ENCODE measurements around the gene PTGIS.
"Not testable (repeated sequence)": the region's sequence is repeated elsewhere in the genome, so short reads cannot be mapped to it uniquely, and the experiment has no call there.

PTGIS gene

GRCh38 chr20:49566401-49567364, 1.3 kb downstream of the PTGIS start:
- H3K4me3 Mint-ChIP-seq = no peak overlapping the region
- CTCF ChIA-PET = interaction anchor here (1.2 kb wide), 1 partner anchor 42 kb away, joined by 3 read pairs; no protein-coding TSS in a partner anchor
- peaks cover 93% of the 10 kb centered on the region for H3K27me3 Mint-ChIP-seq
- H3K4me1 Mint-ChIP-seq = peaks cover 29% of the 10 kb centered on the region
- H3K9me3 Mint-ChIP-seq = no peaks in the 10 kb centered on the region
- no peak for DNase-seq
- H3K27ac Mint-ChIP-seq = no peak overlapping the region
- no peaks in the 10 kb centered on the region for H3K36me3 Mint-ChIP-seq

- peaks cover 93% of the 10 kb centered on the region for H3K27me3 Mint-ChIP-seq
- H3K27ac Mint-ChIP-seq, CTCF ChIA-PET: not testable (repeated sequence)
Measured at GRCh38 chr20:49564991-49565390, 2.9 kb downstream of the PTGIS start.

GRCh38 chr20:49563015-49563980, 4.6 kb downstream of the PTGIS start:
- Mint-ChIP-seq H3K4me3 (no peak overlapping the region), H3K36me3 (no peaks in the 10 kb centered on the region), H3K27me3 (peaks cover 92% of the 10 kb centered on the region), H3K9me3 (no peaks in the 10 kb centered on the region), H3K4me1 (peaks cover 16% of the 10 kb centered on the region), H3K27ac (no peak overlapping the region)
- CTCF ChIA-PET = interaction anchor here (1.1 kb wide), 1 partner anchor 21 kb away, joined by 4 read pairs; no protein-coding TSS in a partner anchor
- no peak for DNase-seq

More at GRCh38 chr20:49564991-49565390, 2.9 kb downstream of the PTGIS start:
- H3K36me3 Mint-ChIP-seq, H3K4me3 Mint-ChIP-seq, H3K9me3 Mint-ChIP-seq, DNase-seq: not testable (repeated sequence)
- peaks cover 28% of the 10 kb centered on the region for H3K4me1 Mint-ChIP-seq

- H3K4me3 Mint-ChIP-seq = no peak overlapping the region
- peaks cover 15% of the 10 kb centered on the region for H3K4me1 Mint-ChIP-seq
- no peak for DNase-seq
- CTCF ChIA-PET = interaction anchor here (1.1 kb wide), 1 partner anchor 20 kb away, joined by 4 read pairs; no protein-coding TSS in a partner anchor
- H3K9me3 Mint-ChIP-seq = no peaks in the 10 kb centered on the region
- peak overlapping the region; percentile 16 for H3K27ac Mint-ChIP-seq
- H3K27me3 Mint-ChIP-seq = peaks cover 94% of the 10 kb centered on the region
- H3K36me3 Mint-ChIP-seq = no peaks in the 10 kb centered on the region
Measured at GRCh38 chr20:49562311-49563014, 5.5 kb downstream of the PTGIS start.

- no peak overlapping the region for H3K27ac Mint-ChIP-seq
- H3K27me3 Mint-ChIP-seq = peaks cover 94% of the 10 kb centered on the region
- no peak overlapping the region for H3K4me3 Mint-ChIP-seq
- DNase-seq = no peak
- H3K9me3 Mint-ChIP-seq = peaks cover 2% of the 10 kb centered on the region
- peaks cover 2% of the 10 kb centered on the region for H3K36me3 Mint-ChIP-seq
- CTCF ChIA-PET = no interaction called here
- H3K4me1 Mint-ChIP-seq = peaks cover 15% of the 10 kb centered on the region
Measured at GRCh38 chr20:49561806-49562205, 6.1 kb downstream of the PTGIS start.

- Mint-ChIP-seq H3K9me3 (peaks cover 4% of the 10 kb centered on the region), H3K4me1 (peaks cover 15% of the 10 kb centered on the region), H3K27me3 (peaks cover 94% of the 10 kb centered on the region), H3K36me3 (peaks cover 2% of the 10 kb centered on the region), H3K4me3 (no peak overlapping the region), H3K27ac (no peak overlapping the region)
- no peak for DNase-seq
- CTCF ChIA-PET = no interaction called here
Measured at GRCh38 chr20:49561256-49561655, 6.7 kb downstream of the PTGIS start.

- no peak overlapping the region for H3K4me3 Mint-ChIP-seq
- no peak overlapping the region for H3K27ac Mint-ChIP-seq
- CTCF ChIA-PET = interaction anchor here (1.3 kb wide), 1 partner anchor 18 kb away, joined by 3 read pairs; no protein-coding TSS in a partner anchor
- H3K27me3 Mint-ChIP-seq = peaks cover 94% of the 10 kb centered on the region
- H3K9me3 Mint-ChIP-seq = peaks cover 6% of the 10 kb centered on the region
- peaks cover 2% of the 10 kb centered on the region for H3K36me3 Mint-ChIP-seq
- DNase-seq = peak; percentile 12
- peaks cover 15% of the 10 kb centered on the region for H3K4me1 Mint-ChIP-seq
Measured at GRCh38 chr20:49560646-49561045, 7.3 kb downstream of the PTGIS start.

- CTCF ChIA-PET = interaction anchor here (1.3 kb wide), 1 partner anchor 18 kb away, joined by 3 read pairs; no protein-coding TSS in a partner anchor
- H3K27me3 Mint-ChIP-seq = peaks cover 91% of the 10 kb centered on the region
- H3K4me1 Mint-ChIP-seq = peaks cover 15% of the 10 kb centered on the region
- H3K9me3 Mint-ChIP-seq = peaks cover 7% of the 10 kb centered on the region
- no peak overlapping the region for H3K4me3 Mint-ChIP-seq
- DNase-seq = no peak
- H3K36me3 Mint-ChIP-seq = peaks cover 2% of the 10 kb centered on the region
- H3K27ac Mint-ChIP-seq = no peak overlapping the region
Measured at GRCh38 chr20:49560186-49560585, 7.8 kb downstream of the PTGIS start.

GRCh38 chr20:49559411-49560081, 8.4 kb downstream of the PTGIS start:
- H3K9me3 Mint-ChIP-seq = peaks cover 7% of the 10 kb centered on the region
- peaks cover 2% of the 10 kb centered on the region for H3K36me3 Mint-ChIP-seq
- H3K27me3 Mint-ChIP-seq = peaks cover 85% of the 10 kb centered on the region
- DNase-seq = peak; percentile 16
- no peak overlapping the region for H3K4me3 Mint-ChIP-seq
- peaks cover 15% of the 10 kb centered on the region for H3K4me1 Mint-ChIP-seq
- no peak overlapping the region for H3K27ac Mint-ChIP-seq
- CTCF ChIA-PET = interaction anchor here (1.3 kb wide), 1 partner anchor 17 kb away, joined by 3 read pairs; no protein-coding TSS in a partner anchor

GRCh38 chr20:49558826-49559225, 9.1 kb downstream of the PTGIS start:
- Mint-ChIP-seq H3K36me3 (peaks cover 4% of the 10 kb centered on the region), H3K9me3 (peaks cover 7% of the 10 kb centered on the region), H3K27ac (no peak overlapping the region), H3K4me3 (no peak overlapping the region), H3K4me1 (peaks cover 13% of the 10 kb centered on the region), H3K27me3 (peaks cover 87% of the 10 kb centered on the region)
- no peak for DNase-seq
- CTCF ChIA-PET = interaction anchor here (1.2 kb wide), 1 partner anchor 17 kb away, joined by 3 read pairs; no protein-coding TSS in a partner anchor

GRCh38 chr20:49557449-49557848, 10.5 kb downstream of the PTGIS start:
- H3K27me3 Mint-ChIP-seq = peaks cover 75% of the 10 kb centered on the region
- peaks cover under 1% of the 10 kb centered on the region for H3K4me1 Mint-ChIP-seq
- H3K4me3 Mint-ChIP-seq = no peak overlapping the region
- peaks cover 7% of the 10 kb centered on the region for H3K9me3 Mint-ChIP-seq
- H3K27ac Mint-ChIP-seq = no peak overlapping the region
- CTCF ChIA-PET = no interaction called here
- H3K36me3 Mint-ChIP-seq = peaks cover 4% of the 10 kb centered on the region
- no peak for DNase-seq

GRCh38 chr20:49556621-49557020, 11.3 kb downstream of the PTGIS start:
- Mint-ChIP-seq H3K4me1 (peaks cover 7% of the 10 kb centered on the region), H3K36me3 (peaks cover 4% of the 10 kb centered on the region), H3K27ac (no peak overlapping the region), H3K4me3 (no peak overlapping the region), H3K27me3 (peaks cover 74% of the 10 kb centered on the region), H3K9me3 (peaks cover 7% of the 10 kb centered on the region)
- CTCF ChIA-PET = interaction anchor here (0.8 to 1.2 kb wide), 2 partner anchors 11 to 72 kb away, joined by 3 read pairs; no protein-coding TSS in a partner anchor
- no peak for DNase-seq

All from activated naive CD4-positive, alpha-beta T cell treated with anti-CD3 and anti-CD28 coated beads, Interleukin-2, amount 10 ng/mL, durations not matched to agents 7 days and 5 days (primary cell).